ENCODE measurements around the gene SOX15.

DNA sequence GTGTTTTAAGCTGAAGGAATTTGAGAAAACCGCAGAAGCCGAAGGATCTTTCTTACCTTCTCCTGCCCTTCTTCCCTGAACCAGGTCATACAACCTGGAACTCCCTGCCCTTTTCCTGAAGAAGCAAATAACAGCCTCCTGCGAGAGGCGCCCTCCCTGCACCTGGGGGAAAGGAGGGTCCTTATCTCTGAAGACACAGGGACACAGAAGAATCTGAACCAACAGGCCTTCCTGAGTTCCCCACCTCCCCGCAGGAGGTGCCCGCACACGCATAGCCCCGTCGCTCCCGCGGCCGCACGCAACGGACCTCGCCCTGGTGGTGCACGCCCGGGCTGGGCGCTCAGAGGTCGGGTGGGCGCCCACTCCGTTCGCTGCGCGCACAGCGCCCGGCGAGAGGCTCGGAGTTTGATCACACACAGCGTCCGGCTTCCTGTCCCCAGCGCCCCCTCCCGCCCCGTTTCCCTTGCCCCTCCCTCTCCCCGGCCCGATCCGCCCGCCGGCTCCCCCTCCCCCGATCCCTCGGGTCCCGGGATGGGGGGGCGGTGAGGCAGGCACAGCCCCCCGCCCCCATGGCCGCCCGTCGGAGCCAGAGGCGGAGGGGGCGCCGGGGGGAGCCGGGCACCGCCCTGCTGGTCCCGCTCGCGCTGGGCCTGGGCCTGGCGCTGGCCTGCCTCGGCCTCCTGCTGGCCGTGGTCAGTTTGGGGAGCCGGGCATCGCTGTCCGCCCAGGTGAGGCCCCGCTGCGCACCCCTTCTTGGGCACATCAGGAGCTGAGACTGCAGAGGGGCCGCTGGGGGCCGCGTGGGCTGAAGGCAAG, 41.1 kb downstream of the SOX15 start, which contains the start of gene TNFSF12:
- TF ChIP-seq, protein P1, sequence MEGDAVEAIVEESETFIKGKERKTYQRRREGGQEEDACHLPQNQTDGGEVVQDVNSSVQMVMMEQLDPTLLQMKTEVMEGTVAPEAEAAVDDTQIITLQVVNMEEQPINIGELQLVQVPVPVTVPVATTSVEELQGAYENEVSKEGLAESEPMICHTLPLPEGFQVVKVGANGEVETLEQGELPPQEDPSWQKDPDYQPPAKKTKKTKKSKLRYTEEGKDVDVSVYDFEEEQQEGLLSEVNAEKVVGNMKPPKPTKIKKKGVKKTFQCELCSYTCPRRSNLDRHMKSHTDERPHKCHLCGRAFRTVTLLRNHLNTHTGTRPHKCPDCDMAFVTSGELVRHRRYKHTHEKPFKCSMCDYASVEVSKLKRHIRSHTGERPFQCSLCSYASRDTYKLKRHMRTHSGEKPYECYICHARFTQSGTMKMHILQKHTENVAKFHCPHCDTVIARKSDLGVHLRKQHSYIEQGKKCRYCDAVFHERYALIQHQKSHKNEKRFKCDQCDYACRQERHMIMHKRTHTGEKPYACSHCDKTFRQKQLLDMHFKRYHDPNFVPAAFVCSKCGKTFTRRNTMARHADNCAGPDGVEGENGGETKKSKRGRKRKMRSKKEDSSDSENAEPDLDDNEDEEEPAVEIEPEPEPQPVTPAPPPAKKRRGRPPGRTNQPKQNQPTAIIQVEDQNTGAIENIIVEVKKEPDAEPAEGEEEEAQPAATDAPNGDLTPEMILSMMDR (IDR thresholded peaks at IDR 0.05), result no peak
- no peak for TF ChIP-seq POLR2A (IDR thresholded peaks at IDR 0.05)

Measured in testis (tissue), 2 donors.